Thyroid gland (tissue), 4 donors: ENCODE measurements around the gene LRRC73.

Source experiments
- POLR2A ChIP-seq, 2 donors: fragments of 450-650 bp; IDR thresholded peaks; one replicate each; pipeline ENCODE4 v1.6.1; 2017; ENCODE audit warnings: antibody characterized with exemption in 2 of 2, mild to moderate bottlenecking in 2 of 2, moderate library complexity in 1 of 2
- TF ChIP-seq, protein P1 (sequence below), 6 experiments: fragments of 200-600 bp in 3 of 6; fragments of 450-650 bp in 3 of 6; sonication (generic) in 3 of 6; IDR thresholded peaks; one replicate each; pipeline ENCODE4 v1.5.1; 2016 to 2019; ENCODE audit warnings: antibody characterized with exemption in 6 of 6, mild to moderate bottlenecking in 2 of 6, inconsistent platforms in 1 of 6, moderate library complexity in 1 of 6

DNA sequence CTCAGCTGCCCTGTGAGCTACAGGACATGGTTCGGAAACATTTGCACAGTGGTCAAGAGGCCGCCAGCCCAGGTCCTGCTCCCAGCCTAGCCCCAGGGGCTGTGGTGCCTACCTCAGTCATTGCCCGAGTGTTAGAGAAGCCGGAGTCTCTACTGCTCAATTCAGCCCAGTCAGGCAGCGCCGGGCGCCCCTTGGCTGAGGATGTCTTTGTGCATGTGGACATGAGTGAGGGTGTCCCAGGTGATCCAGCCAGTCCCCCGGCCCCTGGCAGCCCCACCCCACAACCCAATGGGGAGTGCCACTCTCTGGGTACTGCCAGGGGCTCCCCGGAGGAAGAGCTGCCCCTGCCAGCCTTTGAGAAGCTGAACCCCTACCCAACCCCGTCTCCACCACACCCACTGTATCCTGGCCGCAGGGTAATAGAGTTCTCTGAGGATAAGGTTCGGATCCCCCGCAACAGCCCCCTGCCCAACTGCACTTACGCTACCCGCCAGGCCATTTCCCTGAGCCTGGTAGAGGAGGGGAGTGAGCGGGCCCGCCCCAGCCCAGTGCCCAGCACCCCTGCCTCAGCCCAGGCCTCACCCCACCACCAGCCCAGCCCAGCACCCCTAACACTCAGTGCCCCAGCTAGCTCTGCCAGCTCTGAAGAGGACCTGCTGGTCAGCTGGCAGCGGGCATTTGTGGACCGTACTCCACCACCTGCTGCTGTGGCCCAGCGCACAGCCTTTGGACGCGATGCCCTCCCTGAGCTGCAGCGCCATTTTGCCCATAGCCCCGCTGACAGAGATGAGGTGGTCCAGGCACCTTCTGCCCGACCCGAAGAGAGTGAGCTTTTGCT lies 5.2 kb downstream of the LRRC73 start:
- TF ChIP-seq, protein P1, sequence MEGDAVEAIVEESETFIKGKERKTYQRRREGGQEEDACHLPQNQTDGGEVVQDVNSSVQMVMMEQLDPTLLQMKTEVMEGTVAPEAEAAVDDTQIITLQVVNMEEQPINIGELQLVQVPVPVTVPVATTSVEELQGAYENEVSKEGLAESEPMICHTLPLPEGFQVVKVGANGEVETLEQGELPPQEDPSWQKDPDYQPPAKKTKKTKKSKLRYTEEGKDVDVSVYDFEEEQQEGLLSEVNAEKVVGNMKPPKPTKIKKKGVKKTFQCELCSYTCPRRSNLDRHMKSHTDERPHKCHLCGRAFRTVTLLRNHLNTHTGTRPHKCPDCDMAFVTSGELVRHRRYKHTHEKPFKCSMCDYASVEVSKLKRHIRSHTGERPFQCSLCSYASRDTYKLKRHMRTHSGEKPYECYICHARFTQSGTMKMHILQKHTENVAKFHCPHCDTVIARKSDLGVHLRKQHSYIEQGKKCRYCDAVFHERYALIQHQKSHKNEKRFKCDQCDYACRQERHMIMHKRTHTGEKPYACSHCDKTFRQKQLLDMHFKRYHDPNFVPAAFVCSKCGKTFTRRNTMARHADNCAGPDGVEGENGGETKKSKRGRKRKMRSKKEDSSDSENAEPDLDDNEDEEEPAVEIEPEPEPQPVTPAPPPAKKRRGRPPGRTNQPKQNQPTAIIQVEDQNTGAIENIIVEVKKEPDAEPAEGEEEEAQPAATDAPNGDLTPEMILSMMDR (IDR thresholded peaks at IDR 0.05) = no peak
- no peak for TF ChIP-seq POLR2A (IDR thresholded peaks at IDR 0.05)
